Stimulated activated CD8-positive, alpha-beta memory T cell treated with anti-CD3 and anti-CD28 coated beads, Interleukin-12 subunit alpha, Interleukin-12 subunit beta, amount 100 ng/mL, for 24 hours (primary cell): ENCODE measurements around the gene NRN1L.

ENCODE experiments used
- DNase-seq: peaks from one replicate; pipeline ENCODE4 v3.0.0-alpha.2; 2020; ENCODE audit errors: extremely low read depth

NRN1L gene

DNA sequence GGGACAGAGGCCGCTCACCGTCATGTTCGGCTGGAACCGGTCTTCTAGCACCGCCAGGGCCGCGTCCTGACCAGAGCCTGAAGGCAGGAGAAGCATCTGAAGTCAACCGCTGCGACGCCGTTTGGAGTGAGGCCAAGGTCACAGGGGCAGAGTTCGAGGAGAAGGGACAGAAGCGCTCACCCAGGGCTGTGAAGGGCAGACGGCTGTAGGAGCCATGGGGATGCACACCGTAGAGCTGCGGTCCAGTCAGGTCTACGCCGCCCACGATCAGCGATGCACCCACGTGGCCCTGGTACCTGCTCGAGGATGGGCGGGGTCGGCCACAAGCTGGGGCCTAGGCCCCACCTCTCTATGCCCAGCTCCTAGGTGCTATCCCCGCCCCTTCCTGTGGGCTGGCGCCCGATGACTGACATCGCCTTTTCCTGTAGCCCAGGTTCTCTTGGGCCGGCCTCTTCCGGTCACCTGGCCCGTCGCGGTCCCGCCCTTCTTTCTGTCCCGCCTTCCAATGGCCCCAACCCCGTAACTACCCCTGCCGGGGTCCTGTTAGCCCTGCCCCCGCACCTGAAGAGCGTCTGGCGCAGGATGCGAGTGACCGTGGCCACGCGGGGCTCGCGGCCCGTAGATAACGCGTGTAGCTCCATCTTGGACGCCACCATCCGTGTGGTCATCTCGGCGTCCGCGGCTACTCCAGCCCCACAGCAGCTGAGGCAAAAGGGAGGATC, 50.9 kb downstream of the NRN1L start:
- peak; percentile 91 for DNase-seq
